Islet precursor cell (in vitro differentiated cells): ENCODE data around the gene ALDOA.

ENCODE experiments used
- DNase-seq: peaks from one replicate; pipeline ENCODE4 v3.0.0-alpha.2; 2018

The ALDOA gene

GRCh38 chr16:30046178-30046577 lies 19.4 kb upstream of the ALDOA start:
- no peak for DNase-seq

GRCh38 chr16:30046588-30046987 lies 19.0 kb upstream of the ALDOA start:
- no peak for DNase-seq

- DNase-seq, result no peak
Observed at GRCh38 chr16:30049871-30050270, 15.7 kb upstream of the ALDOA start.

- DNase-seq, result peak; percentile 95
Observed at GRCh38 chr16:30051518-30051917, 14.0 kb upstream of the ALDOA start.

- DNase-seq, result peak; percentile 95
Observed at GRCh38 chr16:30052671-30053372, 12.7 kb upstream of the ALDOA start.

GRCh38 chr16:30053376-30054015 lies 12.1 kb upstream of the ALDOA start:
- peak; percentile 86 for DNase-seq

- no peak for DNase-seq
Observed at GRCh38 chr16:30054451-30054850, 11.1 kb upstream of the ALDOA start.

GRCh38 chr16:30054959-30055553 lies 10.5 kb upstream of the ALDOA start:
- peak; percentile 87 for DNase-seq

GRCh38 chr16:30060346-30060745 lies 5.2 kb upstream of the ALDOA start:
- no peak for DNase-seq

- DNase-seq, result peak; percentile 71
Observed at GRCh38 chr16:30060836-30061554, 4.6 kb upstream of the ALDOA start.

- DNase-seq, result no peak
Observed at GRCh38 chr16:30063278-30063892, 2.2 kb upstream of the ALDOA start.

- peak; percentile 70 for DNase-seq
Observed at GRCh38 chr16:30063893-30064728, 1.4 kb upstream of the ALDOA start.

- DNase-seq, result no peak
Observed at GRCh38 chr16:30064729-30065101, 845 bp upstream of the ALDOA start.

GRCh38 chr16:30065943-30066760 lies 592 bp downstream of the ALDOA start:
- no peak for DNase-seq

GRCh38 chr16:30066761-30067583 lies 1.4 kb downstream of the ALDOA start:
- no peak for DNase-seq

- DNase-seq, result no peak
Observed at GRCh38 chr16:30067584-30067916, 2.0 kb downstream of the ALDOA start.

- no peak for DNase-seq
Observed at GRCh38 chr16:30068333-30068732, 2.8 kb downstream of the ALDOA start.

- DNase-seq, result no peak
Observed at GRCh38 chr16:30068750-30069610, 3.4 kb downstream of the ALDOA start.

- no peak for DNase-seq
Observed at GRCh38 chr16:30069611-30070462, 4.3 kb downstream of the ALDOA start.
